Stimulated activated CD4-positive, alpha-beta T cell treated with anti-CD3 and anti-CD28 coated beads, Interleukin-4, amount 100 ng/mL, for 4 hours (primary cell): ENCODE measurements around the gene HOXC10.
A peak's percentile ranks its signal among the peaks of the same experiment; 100 is the strongest.

ENCODE experiments used
- DNase-seq, 2 experiments: peaks; one replicate each; pipeline ENCODE4 v3.0.0-alpha.2; 2020

The HOXC10 gene

GRCh38 chr12:54004063-54004840 is 19.3 kb downstream of the HOXC10 start:
- DNase-seq: no peak

GRCh38 chr12:54004841-54005530 is 20.0 kb downstream of the HOXC10 start:
- no peak for DNase-seq

- DNase-seq: no peak
Measured at GRCh38 chr12:54005531-54005852, 20.5 kb downstream of the HOXC10 start.

- peak; percentile 69 to 85 for DNase-seq
Measured at GRCh38 chr12:54005853-54006558, 21.1 kb downstream of the HOXC10 start.

GRCh38 chr12:54006559-54007220 is 21.7 kb downstream of the HOXC10 start:
- DNase-seq: no peak

- no peak for DNase-seq
Measured at GRCh38 chr12:54007538-54008259, 22.8 kb downstream of the HOXC10 start.

- DNase-seq: no peak
Measured at GRCh38 chr12:54008260-54008552, 23.3 kb downstream of the HOXC10 start.

GRCh38 chr12:54009171-54010052 is 24.5 kb downstream of the HOXC10 start:
- DNase-seq: peak; percentile 36 to 46

- DNase-seq: no peak
Measured at GRCh38 chr12:54010053-54010971, 25.4 kb downstream of the HOXC10 start.

GRCh38 chr12:54010972-54011664 is 26.2 kb downstream of the HOXC10 start:
- no peak for DNase-seq

GRCh38 chr12:54011665-54012532 is 27.0 kb downstream of the HOXC10 start:
- DNase-seq: no peak

- no peak for DNase-seq
Measured at GRCh38 chr12:54012631-54013409, 27.9 kb downstream of the HOXC10 start.

GRCh38 chr12:54014377-54015017 is 29.6 kb downstream of the HOXC10 start:
- no peak for DNase-seq

- no peak for DNase-seq
Measured at GRCh38 chr12:54015018-54015931, 30.3 kb downstream of the HOXC10 start.

- no peak for DNase-seq
Measured at GRCh38 chr12:54016051-54016450, 31.1 kb downstream of the HOXC10 start.

- no peak for DNase-seq
Measured at GRCh38 chr12:54016478-54016964, 31.6 kb downstream of the HOXC10 start.
